ENCODE results near the gene MFAP3L.
"Not testable (repeated sequence)": the region's sequence is repeated elsewhere in the genome, so short reads cannot be mapped to it uniquely, and the experiment has no call there.

MFAP3L gene

GRCh38 chr4:169943601-169944000, 82.6 kb downstream of the MFAP3L start:
- not testable (repeated sequence) for FAIRE-seq; DNase-seq (ENCODE audit: low spot score)

- no peak for DNase-seq (ENCODE audit: low spot score)
- no peak for FAIRE-seq
Measured at GRCh38 chr4:169941141-169941540, 85.1 kb downstream of the MFAP3L start.

- DNase-seq (ENCODE audit: low spot score) (no peak), FAIRE-seq (no peak)
Measured at GRCh38 chr4:169940460-169940859, 85.7 kb downstream of the MFAP3L start.

Data from RCC 7860 (cell line).